Fibroblast of skin of left quadriceps (primary cell): ENCODE data around the gene STAT5B.
"Not testable (repeated sequence)": the region's sequence is repeated elsewhere in the genome, so short reads cannot be mapped to it uniquely, and the experiment has no call there.

ENCODE experiments used
- DNase-seq, 2 experiments: peaks; one replicate each; pipeline ENCODE4 v3.0.0-alpha.2; 2013; ENCODE audit warnings: low read depth in 2 of 2

The STAT5B gene

DNA sequence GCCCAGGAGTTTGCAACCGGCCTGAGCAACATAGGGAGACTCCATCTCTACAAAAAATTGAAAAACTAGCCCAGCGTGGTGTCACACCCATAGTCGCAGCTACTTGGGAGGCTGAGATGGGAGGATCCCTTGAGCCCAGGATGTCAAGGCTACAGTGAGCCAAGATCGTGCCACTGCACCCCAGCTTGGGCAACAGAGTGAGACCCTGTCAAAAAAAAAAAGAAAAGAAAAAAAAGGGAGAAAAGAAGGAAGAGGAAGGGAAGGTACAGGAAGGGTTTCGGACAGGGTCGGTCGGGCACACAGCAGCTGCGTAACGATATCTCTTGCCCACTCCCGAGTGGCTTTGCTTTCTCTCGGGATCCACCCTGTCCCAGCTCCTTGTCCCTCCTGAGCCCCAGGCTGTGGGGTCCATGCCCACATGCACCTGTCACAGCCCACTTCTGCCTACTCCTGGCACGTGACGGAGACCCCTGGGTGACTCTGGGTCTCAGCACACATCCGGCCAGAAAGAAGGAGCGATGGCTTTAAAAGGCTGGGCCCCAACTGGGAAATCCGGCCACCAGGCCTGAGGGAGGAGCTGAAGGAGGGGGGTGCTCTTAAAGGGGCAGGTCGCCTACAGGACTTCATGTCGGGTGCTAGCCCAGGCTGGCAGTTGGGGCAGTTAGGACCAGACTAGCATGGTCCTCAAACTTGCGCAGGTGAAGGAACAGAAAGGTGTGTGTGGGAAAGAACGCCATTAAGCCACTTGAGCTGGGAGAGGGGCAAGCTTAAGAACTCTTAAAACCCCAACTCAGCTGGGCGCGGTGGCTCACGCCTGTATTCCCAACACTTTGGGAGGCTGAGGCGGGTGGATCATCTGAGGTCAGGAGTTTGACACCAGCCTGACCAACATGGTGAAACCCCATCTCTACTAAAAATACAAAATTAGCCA lies 82.0 kb downstream of the STAT5B start, which contains the start of gene GHDC:
Gene GHDC, minus strand, starts transcription at position 526 of the 931 bp plus-strand sequence. CDS start 913 bp downstream, outside the sequence.
- peak; percentile 32 to 37 for DNase-seq

DNA sequence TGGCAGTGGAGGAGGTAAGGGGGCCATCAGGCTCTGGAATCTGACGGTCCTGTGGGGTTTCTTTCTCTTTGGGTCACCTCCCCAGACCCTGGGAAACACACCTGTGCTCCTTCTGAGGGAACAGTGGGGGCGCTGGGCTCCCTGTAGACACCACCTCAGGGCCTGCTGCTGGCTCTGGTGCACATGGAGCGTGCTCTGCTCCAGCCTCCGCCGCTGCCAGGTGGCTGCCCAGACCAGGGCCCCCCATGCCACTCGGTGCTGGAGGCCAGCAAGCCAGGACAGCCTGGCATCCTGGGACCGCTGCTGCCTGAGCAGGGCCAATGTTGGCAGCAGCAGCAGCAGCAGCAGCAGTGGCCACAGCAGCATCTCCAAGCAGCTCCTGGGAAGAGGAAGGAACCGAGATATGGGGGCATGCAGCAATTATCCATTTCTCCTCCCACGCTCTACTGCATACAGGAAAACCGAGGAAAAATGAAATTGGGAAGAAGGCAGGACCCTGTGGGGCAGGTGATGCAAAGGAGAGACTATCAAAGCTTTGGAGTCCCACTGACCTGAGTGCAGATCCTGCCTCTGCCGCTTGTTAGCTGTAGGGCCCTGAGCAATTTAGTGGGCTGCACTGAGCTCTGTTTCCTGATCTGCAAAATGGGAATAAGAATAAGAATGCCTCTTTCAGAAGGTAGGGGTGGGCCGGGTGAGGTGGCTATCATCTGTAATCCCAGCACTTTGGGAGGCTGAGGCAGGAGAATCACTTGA lies 82.8 kb downstream of the STAT5B start:
- no peak for DNase-seq

DNA sequence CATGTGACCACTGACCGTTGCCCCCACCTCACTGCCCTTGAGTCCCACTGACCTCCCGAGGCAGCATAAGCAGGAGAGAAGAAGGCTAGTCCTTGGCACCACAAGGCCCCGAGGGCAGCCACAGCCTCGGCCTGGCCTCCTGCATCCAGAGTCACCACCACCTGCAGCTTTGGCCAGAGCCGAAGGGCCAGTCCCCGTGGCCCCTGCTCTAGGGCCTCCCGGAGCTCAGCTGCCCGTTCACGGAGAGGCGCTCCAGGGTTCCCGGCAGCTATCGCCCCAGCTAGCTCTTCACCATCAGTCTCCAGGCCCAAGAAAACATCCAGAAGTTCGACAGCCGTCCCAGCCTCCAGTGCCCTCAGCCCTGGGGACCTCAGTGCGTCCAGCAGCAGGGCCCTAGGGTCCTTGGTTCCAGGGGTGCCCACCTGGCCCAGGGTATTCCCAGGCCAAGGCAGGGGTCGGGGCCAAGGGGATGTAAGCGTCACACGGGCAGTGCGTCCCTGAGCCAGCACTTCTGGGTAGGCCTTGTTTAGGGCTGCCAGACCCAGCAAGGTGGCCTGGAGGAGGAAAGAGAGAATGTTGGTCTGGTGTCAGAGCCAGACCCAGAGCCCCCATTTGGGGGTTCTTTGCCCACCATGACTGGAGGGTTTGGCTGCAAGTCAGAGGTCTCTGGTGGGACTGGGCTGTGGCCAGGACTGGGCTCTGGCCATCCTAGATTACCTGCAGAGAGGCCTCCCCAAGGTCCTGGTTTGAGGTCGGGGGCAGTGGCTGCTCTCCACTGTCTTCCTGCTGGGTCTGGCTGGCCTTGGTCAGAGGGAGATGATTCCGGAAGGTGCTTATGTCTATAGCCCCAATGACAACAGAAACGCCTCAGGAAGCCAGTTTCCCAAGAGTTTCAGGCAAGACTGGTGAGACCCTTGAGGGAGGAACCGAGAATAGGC lies 83.7 kb downstream of the STAT5B start:
- DNase-seq = no peak

DNA sequence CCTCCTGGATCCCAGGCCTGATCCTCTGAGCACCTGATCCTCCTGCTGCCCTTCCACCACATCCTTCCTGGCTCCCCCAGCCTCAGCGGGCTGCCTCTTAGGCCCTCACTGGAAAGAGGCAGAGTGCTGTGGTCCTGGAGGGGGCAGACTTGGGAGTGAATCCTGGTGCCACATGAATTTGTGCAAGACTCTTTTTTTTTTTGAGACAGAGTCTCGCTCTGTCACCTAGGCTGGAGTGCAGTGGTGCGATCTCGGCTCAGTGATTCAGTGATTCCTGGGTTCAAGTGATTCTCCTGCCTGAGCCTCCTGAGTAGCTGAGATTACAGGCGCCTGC lies 84.9 kb downstream of the STAT5B start:
- DNase-seq = no peak

DNA sequence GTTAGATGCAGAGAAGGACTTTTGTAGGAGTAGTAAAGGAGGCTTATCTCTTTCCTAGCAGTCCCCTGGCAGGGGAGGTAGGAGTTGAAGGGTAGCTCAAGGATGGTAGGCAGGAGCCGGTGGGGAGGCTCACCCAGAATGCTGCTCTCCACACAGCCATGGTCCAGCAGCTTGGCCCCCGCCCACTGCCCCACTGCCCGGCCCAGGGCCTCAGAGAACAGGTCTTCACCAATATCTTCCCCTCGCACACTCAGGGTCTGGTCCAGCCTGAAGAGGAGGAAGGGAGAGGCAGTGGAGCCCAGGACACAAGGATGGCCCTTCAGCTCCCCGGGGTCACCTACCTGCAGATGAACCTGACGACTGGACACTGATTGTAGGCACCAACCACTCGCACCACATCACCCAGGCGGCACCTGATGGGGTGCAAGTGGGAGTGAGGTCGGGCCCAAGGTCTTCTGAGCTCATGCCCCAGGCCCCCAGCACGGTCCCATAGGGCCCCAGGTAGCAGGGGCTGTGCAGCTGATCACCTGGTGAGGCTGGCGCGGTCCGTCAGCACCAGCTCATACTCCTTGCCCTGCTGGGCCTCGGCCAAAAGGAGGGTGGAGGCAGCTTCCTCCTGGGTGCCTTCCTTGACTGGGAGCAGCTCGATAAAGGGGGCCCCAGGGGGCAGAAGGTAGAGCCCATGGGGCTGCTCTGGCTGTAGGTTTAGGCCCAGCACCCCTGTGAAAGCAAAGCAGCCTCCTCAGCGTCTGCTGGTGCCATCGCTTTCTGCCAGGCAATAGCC lies 85.5 kb downstream of the STAT5B start:
- no peak for DNase-seq

DNA sequence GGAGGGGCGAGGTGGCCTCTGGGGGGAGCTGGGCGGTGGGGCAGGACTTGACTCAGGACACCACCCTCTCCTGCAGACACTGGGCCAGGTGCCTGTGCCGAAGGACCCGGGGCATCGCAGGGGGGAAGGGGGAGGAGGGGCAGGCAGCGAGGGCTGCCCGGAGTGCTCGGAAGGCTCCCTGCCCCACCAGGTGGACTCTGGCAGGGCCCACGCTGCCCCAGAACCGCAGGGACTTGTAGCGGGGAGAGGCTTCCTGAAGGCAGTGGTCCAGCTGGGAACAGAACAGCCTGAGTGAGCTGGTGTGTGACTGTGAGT lies 86.6 kb downstream of the STAT5B start:
- no peak for DNase-seq

DNA sequence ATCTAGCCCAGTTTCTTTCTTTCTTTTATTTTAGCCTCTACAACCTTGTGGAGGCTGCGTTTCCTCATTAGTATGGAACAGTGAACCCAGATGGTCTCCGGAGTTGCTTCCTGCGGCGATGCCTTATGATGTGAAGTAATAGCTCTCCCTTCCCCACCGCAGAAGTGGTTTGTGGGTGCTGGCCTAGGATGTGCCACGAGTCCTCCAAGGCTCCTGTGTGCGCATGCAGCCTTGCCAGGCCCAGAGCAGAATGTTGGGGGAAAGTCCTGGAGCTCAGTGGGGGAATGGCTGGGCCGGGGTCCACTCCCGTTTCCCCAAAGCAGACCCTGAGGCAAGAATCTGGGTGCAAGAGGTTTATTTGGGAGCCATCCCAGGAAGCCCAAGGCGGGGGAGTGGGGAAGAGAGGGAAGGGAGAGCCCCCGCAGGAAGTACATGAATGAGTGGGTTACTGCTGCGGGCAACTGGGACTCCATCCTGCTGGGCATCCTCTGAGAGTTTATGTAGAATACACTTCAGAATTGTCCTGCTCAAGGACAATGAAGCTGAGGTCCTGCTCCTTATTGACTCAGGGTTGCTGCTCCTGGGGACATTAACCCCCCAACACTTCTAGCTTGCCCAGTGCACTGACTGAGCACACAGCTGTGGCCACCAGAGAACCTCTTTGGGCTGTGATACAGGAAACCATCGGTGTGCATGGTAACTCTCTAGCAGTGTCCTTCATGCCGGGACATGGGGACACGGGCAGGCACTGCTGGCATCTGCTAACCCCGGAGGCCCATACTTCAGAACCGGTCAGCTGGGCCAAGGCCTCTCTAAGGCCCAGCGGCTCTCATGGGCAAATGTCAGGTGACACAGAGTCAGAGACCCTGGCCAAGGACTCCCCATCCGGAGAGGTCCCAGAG lies 87.2 kb downstream of the STAT5B start:
- no peak for DNase-seq

DNA sequence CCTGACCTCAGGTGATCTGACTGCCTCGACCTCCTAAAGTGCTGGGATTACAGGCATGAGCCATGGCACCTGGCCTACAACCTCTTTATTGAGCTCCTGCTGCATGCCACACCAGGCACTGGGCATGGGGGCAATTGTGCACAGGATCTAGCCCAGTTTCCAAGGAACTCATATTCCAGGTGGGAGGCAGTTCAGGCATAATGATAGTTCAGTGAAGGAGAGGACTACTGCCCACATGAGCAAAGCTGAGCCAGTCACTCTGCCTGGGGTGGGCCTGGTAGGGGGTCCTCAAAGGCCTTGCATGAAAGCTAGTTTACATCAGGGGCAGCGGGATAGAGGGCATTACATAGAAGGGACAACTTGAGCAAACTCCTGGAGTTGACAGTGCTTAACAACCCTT lies 88.4 kb downstream of the STAT5B start:
- DNase-seq = no peak

DNA sequence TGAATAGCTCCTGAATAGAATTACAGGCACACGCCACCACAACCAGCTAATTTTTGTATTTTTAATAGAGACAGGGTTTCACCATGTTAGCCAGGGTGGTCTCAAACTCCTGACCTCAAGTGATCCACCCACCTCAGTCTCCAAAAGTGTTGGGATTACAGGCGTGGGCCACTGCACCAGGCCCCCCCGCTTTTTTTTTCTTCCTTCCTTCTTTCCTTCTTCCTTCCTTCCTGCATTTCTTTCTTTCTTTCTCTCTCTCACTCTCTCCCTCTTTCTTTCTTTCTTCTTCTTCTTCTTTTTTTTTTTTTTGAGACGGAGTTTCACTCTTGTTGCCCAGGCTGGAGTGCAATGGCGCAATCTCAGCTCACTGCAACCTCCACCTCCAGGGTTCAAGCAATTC lies 90.0 kb downstream of the STAT5B start:
- not testable (repeated sequence) for DNase-seq

DNA sequence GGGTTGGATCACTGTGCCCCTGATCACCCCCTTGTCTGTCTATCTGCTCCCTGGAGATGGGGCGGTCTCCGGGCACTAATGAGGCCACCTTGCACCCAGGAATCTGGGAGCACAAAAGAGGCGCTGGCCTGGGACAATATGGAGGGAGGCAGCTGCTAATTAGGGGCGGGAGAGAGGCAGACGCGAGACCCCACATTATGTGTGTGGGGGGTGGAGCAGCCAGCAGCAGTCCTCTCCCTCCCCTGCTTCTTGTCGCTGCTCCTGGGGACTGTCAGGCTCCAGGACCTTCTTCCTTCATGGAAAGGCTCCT lies 90.6 kb downstream of the STAT5B start:
- no peak for DNase-seq

DNA sequence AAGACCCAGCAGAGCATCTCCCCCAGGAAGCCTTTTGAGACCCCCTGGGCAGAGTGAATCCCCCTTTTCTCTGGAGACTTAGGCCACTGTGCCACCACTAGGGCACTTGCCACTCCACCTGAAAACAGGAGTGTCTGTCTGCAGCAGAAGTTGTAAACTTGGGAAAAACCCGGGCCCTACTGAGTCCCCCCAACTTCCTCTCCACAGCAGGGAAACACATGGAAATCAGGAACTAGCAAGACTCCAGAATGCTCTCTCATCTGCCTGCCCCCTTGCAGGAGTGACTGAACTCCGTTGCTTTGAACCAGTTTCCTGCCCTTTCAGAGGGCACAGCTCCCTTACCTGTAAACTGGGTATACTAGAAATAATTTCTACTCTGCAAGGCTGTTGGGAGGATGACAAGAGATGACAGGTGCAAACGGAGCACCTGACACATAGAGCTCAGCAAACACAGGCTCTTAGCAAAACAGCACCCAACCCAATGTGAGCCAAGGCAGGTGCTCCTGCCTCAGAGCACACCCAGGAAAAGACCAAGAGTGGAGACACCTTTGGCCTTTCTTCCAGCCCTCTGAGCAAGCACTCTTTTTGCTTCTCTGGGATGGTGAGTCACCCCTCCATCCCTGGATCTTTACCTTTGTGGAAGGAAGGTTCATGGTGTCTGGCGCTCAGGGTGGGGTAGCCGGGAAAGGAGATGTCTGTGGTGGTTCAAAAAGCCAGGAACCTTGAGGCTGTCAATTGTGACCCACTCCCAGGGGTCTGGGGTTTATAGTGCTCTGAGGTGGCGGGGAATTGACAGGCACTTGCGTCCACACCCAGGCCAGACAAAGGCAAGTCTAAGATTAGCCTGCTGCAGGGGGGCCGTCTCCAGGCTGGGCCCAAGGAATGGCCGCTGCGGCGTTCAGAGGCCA lies 91.2 kb downstream of the STAT5B start, which contains the start of gene HCRT:
Gene HCRT, minus strand, starts transcription at position 740 of the 908 bp plus-strand sequence. Its CDS starts 87 bp downstream, at position 653.
- DNase-seq = no peak

DNA sequence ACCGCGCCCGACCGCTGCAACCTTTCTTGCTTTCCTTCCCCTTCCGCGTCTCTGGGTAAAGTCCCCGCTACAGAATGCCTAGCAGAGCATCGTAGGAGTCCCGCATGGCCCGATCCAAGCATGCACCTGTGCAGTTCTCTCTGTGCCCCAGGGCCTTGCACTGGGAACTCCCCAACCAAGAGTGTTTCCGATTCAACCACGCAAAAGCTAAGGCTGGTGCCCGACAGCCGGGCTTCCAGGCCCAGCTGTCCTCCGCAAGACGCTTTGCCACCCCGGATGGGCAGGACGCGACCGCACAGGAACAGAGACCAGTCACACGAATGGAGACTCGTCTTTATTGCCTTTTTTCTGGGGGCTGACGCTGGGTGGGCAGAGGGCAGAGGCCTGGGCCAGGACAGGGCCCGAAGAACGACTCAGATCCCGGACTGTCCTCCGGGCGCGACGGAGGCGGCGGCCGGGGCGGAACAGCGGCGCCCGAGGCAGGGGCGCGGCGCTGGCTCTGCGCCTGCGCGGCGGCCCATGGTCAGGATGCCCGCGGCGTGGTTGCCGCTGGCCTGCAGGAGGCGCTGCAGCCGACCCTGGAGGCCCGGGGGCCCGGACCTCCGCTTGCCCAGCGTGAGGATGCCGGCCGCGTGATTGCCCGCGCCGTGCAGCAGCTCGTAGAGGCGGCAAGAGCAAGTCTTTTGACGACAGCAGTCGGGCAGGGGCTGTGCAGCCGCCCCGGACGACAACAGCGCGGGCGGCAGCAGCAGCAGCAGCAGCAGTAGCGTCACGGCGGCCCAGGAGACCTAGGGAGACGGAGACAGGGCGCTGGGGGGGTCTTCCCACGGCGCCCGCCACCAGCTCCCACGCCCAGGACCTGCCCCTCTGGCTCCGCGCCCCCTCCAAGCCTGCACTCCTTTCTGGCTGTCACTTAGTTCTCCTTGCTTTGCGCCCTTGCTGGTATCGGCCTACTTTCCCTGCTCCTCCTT lies 92.2 kb downstream of the STAT5B start:
- DNase-seq = peak; percentile 20

DNA sequence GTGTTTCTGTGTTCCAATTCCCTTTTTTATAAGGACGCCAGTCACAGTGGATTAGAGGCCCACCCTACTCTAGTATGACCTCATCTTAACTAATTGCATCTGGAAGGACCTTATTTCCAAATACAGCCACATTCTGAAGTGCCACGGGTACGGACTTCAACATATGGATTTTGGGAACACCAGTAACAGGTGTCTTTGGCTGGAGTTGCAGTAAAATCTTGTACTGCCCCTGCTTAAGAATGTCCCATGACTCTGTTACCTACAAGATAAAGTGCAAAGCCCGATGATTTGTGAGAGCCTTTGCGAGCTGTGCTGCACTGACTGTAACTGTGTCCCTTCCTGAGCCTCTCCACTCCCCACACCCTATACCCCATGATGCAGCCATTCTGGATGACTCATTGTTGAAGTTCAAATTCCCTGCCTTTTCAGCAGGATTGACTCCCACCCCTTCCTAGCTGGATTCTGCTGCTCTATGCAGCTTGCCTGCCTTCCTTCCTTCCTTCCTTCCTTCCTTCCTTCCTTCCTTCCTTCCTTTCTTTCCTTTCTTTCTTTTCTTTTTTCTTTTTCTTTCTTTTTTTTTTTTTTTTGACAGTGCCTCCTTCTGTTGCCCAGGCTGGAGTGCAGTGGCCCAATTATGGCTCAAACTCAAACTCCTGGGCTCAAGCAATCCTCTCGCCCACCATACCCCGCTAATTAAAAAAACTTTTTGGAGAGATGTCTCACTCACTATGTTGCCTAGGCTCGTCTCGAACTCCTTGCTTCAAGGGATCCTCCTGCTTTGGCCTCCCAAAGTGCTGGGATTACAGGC lies 93.1 kb downstream of the STAT5B start:
- no peak for DNase-seq

DNA sequence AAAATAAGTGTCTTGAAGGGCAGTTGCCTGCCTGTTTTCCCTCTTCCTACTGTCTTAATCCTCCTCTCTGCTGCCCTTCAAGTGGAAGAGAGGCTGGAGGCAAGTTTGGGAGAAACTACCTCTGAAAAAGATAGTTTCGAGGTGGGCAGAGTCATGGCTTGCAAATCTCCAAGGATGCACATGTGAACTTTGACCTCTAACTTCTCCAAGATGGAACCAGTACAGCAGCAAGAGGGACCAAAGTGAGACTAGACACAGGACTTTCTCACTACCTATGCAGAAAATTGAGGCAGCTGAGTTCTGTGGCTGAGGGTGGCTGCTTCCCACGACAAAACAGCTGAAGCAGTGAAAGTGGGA lies 94.4 kb downstream of the STAT5B start:
- DNase-seq = no peak

DNA sequence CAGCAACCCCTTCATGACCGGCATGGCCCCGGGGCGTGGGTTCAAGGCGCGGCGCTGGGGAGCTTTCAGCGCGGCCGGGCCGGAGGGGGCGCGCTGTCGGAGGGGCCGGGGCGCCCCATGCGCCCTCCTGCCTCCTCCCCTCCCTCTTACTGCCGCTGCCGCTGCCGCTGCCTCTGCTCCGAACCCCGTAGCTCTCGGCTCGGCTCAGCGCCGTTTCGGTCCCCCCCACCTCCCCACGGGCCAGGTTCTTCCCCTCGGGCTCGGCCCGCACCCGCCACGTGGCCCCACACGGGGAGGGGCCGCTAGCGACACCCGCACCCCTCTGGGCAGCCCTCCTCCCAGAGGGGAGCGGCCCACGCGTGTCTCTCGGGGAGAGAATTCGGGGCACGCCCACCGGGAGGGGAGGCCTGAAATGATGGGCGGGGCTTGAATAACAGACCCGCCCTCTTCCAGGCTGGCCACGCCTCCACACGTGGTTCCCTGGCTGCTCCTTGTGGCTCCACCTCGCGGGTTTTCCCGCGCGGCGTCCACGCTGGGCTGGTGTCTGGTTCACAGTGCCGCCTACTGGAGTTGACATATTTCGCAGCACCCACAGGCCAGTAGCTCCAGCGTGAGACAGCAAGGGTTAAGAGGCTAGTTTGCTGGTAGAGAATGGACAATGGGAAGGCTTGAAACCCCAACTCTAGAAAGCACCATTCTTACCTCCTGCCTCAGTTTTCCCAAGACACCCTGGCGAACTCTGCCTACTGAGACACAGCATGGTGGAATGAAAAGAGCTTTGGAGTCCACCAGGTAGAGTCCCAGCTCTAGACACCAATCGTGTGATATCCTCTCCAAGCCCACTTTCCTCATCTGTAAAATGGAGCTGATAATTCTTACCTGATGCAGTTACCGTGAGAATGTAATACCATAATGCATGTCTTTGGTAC lies 95.0 kb downstream of the STAT5B start, which contains the start of gene KCNH4:
Gene KCNH4, minus strand, starts transcription at position 221 of the 929 bp plus-strand sequence. Its CDS starts 197 bp downstream, at position 24.
- peak; percentile 6 for DNase-seq

DNA sequence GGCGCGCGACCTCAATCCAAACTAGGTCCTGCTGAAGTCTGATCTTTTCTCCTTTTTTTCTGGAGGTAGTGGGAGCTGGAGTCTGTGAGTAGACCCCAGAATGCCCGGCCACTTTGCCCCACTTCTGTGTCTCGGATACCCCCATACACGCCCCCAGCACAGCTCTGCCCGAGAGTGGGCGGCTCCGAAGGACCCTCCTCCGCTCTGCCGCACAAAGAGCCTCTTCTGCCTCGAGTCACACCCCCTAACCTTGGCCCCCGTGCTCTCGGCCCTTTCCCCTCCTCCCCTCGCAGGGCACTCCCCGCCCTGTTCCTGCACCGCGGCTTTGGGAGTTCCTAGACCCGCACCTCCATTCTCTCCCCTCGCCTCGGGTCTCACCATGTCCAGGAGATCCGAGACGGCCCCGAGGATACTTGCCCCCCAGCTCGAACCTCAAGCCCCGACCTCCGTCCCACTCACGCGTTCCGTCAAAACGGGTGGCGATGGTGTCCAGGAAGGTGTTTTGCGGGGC lies 95.7 kb downstream of the STAT5B start:
- DNase-seq = no peak
